GM19372 (cell line): ENCODE results near the gene DOLPP1.

Source experiments
- ATAC-seq: cut with Tn5 transposase; IDR thresholded peaks from one replicate; pipeline ENCODE4 v1.9.1; 2021; ENCODE audit warnings: mild to moderate bottlenecking, low read depth, moderate library complexity; ENCODE audit not compliant: unreplicated experiment

Gene DOLPP1

GRCh38 chr9:129063061-129063460 lies 17.9 kb upstream of the DOLPP1 start:
- ATAC-seq, result no peak

- ATAC-seq, result no peak
Observed at GRCh38 chr9:129064499-129064908, 16.4 kb upstream of the DOLPP1 start.

DNA sequence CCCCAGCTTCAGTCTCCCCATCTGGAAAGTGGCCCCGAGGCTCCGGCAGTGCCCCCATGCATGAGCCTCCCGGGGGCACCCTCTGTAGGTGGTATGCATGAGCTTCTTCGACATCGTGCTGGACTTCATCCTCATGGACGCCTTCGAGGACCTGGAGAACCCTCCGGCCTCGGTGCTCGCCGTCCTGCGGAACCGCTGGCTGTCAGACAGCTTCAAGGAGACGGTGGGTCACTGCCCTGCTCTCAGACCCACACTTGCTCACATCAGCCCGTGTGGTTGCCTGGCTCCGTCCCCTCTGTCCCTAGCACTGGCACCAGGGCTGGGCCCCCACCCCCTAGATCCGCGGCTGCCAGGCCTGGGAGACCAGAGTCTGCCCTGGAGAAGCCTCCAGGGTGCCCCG lies 12.8 kb upstream of the DOLPP1 start:
- ATAC-seq, result no peak

- no peak for ATAC-seq
Observed at GRCh38 chr9:129068990-129069861, 11.7 kb upstream of the DOLPP1 start.

DNA sequence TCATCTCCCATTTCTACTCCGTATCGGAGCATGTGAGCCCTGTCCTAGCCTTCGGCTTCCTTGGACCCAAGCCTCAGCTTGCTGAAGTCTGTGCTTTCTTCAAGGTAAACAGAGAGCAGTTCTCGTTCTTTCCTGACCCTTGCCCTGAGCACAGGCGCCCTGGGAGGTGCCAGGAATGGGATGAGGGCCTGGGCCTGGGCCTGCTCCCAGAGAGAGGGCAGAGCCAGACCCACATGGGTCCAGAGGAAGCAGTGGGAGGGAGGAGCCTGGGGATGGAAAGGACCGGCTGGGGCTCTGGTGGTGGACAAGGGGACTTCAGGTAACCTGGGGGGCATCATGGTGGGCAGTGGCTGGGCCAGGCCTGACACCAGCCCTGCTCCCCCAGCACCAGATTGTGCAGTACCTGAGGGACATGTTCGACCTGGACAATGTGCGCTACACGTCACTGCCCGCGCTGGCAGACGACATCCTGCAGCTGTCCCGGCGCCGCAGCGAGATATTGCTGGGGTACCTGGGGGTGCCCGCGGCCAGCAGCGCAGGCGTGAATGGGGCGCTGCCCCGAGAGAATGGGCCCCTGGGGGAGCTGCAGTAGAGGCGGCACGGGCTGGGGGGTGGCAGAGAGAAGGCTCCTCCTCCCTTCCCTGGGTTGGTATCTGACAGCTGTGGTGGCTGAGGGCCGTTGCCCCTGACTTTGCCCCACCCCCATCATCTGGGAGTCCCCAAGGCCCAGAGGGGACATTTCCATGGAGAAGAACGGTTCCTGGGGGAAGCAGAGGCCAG lies 10.9 kb upstream of the DOLPP1 start:
- ATAC-seq, result no peak

DNA sequence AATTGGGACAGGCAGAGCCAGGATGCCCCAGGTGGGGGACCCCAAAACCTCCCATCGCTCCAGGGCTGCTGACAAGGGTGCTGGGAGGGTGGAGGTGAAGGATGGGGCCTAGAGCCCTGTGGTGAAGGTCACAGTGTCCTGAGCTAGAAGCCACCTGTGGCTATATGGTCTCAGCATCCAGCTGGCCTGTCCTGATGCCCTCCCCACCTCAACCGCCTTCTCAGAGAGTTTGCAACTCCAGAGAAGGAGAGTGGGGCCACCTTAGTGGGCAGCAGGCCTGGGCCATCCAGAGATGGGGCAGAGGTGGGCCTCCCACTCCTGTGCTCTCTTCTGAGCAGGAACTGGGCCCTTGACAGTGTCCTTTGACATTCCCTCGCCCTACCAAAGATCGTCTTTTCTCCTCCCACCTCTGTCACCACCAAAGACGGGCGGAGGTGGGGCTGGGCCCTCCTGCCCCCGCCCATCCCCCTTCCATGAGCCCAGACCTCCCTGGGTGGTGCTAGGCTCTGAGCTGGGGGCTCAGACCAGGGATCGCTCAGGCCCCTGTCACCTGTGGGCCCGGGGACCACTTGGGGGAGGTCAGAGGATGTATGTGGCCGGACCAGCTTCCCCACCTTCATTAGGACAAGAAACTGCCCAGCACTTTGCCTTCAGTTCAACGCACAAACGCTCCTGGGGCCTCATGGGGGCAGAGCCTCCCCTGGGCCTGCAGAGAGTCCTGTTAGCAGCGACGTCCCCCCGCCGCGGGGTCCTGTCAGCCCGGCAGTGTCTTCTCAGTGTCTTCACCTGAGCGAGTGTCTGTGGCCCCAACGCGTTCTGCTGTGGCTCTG lies 10.0 kb upstream of the DOLPP1 start:
- no peak for ATAC-seq

- no peak for ATAC-seq
Observed at GRCh38 chr9:129071526-129072126, 9.3 kb upstream of the DOLPP1 start.

DNA sequence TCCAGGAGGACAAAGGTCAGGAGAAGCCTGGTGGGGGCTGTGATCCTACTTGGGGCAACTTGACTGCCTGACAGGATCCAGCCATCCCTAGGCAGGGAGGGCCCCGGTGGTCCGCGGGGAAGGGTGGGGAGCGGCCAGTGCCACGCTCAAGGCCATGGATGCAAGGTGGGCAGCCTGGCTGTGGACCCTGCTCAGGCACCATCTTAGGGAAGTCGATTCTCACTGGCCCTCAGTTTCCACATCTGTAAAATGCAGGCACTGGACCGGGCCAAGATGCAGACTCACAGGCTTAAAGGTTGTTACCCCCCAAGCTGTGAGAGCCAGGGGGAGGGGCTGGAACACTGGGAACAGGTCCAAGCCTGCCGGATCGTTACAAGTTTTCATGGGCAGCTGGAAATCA lies 8.7 kb upstream of the DOLPP1 start:
- ATAC-seq, result no peak

GRCh38 chr9:129073404-129073803 lies 7.5 kb upstream of the DOLPP1 start:
- ATAC-seq, result no peak

GRCh38 chr9:129074106-129074505 lies 6.8 kb upstream of the DOLPP1 start:
- ATAC-seq, result no peak

DNA sequence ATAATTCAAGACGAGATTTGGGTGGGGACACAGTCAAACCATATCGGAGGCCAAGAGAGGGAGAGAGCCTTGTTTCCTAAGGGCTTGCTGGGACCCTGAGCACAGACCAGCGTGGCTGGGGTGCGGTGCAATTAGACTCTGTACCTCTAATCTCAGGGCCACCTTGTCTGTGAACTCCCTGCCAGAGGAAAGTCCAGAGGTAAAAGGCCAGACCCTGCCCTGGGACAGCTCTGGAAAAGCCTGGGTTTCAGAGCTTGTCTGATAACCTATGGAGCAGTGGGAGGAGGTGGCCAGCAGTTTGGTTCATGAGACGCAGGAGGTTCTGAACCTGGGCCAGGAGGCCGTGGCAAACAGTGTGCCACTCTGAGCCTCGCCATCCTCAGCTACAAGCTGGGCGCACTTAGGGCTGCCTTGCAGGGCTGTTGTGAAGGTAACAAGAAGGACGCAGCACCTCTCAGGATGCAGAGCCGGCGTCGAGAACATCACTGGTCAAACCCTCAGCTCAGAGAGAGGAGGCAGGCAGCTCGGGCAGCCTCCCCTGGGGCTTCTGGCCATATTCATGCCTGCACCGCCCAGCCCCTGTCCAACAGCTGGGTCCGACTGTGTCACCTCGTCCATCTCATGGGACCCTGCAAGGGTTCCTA lies 4.8 kb upstream of the DOLPP1 start:
- ATAC-seq, result no peak

DNA sequence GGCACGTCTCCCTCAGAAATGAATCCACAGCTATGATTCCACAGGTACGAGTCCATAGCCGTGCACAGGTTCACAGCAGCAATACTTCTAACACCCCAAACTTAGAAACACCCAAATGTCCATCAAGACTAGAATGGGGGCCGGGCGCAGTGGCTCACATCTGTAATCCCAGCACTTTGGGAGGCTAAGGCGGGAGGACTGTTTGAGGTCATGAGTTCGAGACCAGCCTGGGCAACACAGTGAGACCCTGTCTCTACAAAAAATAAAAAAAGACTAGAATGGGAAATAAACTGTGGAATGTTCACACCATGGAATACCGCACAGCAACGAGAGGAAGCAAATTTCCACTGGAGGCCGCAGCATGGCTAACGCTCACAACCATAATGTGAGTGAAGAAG lies 4.3 kb upstream of the DOLPP1 start:
- ATAC-seq, result no peak

GRCh38 chr9:129077236-129077635 lies 3.7 kb upstream of the DOLPP1 start:
- ATAC-seq, result no peak

DNA sequence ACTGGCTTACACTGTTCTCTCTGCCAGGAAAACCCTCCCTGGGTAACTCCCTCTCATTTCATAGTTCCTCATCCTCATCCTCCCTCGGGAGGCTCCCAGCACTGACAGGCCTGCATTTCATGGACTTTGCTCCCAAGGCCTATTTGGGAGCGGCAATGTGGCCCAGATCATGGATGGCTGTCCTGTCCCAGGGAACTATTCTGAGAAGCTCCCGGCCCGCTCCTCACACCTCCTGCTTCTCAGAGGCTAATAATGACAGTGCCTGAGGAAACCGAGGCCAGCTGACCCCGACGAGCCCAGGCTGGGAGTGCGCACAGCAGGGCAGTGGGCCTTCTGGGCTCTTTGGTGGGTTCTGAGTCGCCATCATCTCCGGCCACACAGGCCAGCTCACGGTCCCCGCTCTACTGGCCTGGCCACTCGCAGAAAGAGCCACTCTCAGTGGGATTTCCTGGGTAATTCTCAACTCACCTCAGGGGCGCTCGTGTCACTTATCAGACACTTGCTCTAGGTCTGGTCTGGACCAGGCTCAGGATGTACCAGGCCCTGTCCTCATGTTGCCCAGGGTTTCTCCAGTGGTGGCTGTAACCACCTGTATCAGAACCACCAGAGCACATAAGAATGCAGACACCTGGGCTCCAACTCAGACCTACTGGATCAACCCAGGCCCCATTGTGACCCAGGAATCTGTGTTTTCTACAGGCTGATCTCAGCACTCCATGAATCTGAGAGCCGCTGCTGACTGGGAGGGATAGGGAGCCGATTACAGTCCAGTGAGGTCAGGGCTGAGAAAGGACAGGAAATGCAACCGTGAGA lies 2.0 kb upstream of the DOLPP1 start:
- no peak for ATAC-seq

DNA sequence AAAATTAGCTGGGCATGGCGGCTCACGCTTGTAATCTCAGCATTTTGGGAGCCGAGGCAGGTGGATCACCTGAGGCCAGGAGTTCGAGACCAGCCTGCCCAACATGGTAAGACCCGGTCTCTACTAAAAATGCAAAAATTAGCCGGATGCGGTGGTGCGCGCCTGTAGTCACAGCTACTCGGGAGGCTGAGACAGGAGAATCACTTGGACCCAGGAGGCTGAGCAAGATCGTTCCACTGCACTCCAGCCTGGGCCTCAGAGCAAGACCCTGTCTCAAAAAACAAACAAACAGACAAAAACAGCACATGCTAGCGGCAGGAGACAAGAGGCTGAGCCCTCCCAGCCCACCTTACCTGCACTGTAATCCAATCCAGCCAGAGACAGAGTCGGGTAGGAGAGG lies 1.1 kb upstream of the DOLPP1 start:
- ATAC-seq, result no peak

DNA sequence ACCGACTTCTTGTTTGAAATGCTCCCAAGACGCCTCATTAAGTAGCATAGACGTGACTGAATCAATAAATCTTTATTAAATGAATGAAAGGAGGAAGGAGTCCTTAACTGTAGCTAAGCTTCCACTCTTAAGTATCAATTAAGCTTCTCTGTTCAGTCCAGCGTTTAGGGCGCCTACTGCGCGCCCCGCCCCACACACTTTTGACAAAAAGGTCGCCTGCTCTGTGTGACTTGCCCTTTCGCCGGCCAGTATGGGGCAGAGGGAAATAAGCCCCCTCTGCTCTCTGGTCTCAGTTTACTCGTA lies 662 bp upstream of the DOLPP1 start:
- no peak for ATAC-seq

- ATAC-seq, result no peak
Observed at GRCh38 chr9:129081388-129081904, 535 bp downstream of the DOLPP1 start.

DNA sequence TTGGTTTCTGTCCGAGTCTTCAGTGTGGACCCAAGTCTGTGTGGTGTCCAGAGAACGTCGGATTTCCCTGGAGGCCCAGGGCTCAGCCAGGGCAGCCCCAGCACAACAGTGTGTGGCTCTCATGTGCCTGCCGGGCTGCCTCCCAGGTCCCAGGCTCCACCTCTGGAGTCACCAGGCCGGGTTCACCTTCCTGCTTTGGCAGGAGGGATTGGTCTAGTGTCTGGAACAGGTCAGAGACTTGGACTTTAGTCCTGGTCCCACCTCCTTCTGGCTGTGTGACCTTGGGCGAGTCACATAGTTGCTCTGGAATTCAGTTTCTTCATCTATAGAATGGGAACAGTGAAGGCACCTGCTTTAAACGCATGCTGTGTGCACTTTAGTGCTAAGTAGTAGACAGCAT lies 3.2 kb downstream of the DOLPP1 start:
- no peak for ATAC-seq

GRCh38 chr9:129089246-129089645 lies 8.3 kb downstream of the DOLPP1 start:
- no peak for ATAC-seq
